Tibial nerve (tissue), 4 donors: ENCODE measurements around the gene RPS6KB1. TPM values are rescaled to one million over a fixed set of nuclear protein-coding genes. Genes with fewer than 3 reads are reported as not detected.
A peak's percentile ranks its signal among the peaks of the same experiment; 100 is the strongest.

Experiments used
- DNase-seq, 2 donors: peaks; one replicate each; pipeline ENCODE4 v3.0.0-alpha.2; 2019; ENCODE audit warnings: low spot score in 2 of 2
- H3K27ac ChIP-seq, 4 donors: fragments of 200-600 bp; sonication (generic) in 3 of 4; one replicate each; pipeline ENCODE4 v1.5.1; 2017 to 2019; ENCODE audit warnings: mild to moderate bottlenecking in 1 of 4
- H3K27me3 ChIP-seq, 2 donors: fragments of 200-600 bp; sonication (generic) in 1 of 2; one replicate each; pipeline versions ENCODE4 v1.5.1 to v1.6.0; 2017 to 2019
- H3K36me3 ChIP-seq, 3 donors: fragments of 200-600 bp; sonication (generic); one replicate each; pipeline ENCODE4 v1.5.1; 2018 to 2019
- H3K4me1 ChIP-seq, 4 donors: fragments of 200-600 bp; sonication (generic) in 3 of 4; one replicate each; pipeline ENCODE4 v1.5.1; 2017 to 2019
- H3K4me3 ChIP-seq, 4 donors: fragments of 200-600 bp; sonication (generic) in 3 of 4; one replicate each; pipeline ENCODE4 v1.5.1; 2017 to 2019; ENCODE audit warnings: mild to moderate bottlenecking in 1 of 4, moderate library complexity in 1 of 4
- H3K9me3 ChIP-seq, 4 donors: fragments of 200-600 bp; sonication (generic) in 3 of 4; one replicate each; pipeline ENCODE4 v1.5.1; 2017 to 2019
- EP300 ChIP-seq, 2 donors: sonication (generic); formaldehyde crosslinking; IDR thresholded peaks; one replicate each; pipeline ENCODE4 v1.6.1; 2017; ENCODE audit warnings: antibody characterized with exemption in 2 of 2, mild to moderate bottlenecking in 1 of 2
- POLR2A ChIP-seq, 2 donors: fragments of 450-650 bp; IDR thresholded peaks; one replicate each; pipeline ENCODE4 v1.6.1; 2017; ENCODE audit warnings: antibody characterized with exemption in 2 of 2, mild to moderate bottlenecking in 2 of 2, moderate library complexity in 2 of 2
- WGBS, 2 donors: methylation state at CpG; one replicate each; pipeline ENCODE4 v1.1.5; 2018; 5-methylcytosine and 5-hydroxymethylcytosine counted together
- total RNA-seq, 4 donors: library from RNA; depleted of rRNA; stranded (reverse); fragments of >200 nt; gene quantifications; one replicate each; pipeline ENCODE4 v1.1.0, GENCODE V29; 2016
- TF ChIP-seq, protein P1 (sequence below), 5 experiments: fragments of 200-600 bp in 3 of 5; fragments of 450-650 bp in 2 of 5; sonication (generic) in 3 of 5; IDR thresholded peaks; one replicate each; pipeline ENCODE4 v1.5.1; 2016 to 2019; ENCODE audit warnings: antibody characterized with exemption in 5 of 5, mild to moderate bottlenecking in 3 of 5, moderate library complexity in 2 of 5

The RPS6KB1 gene
- total RNA-seq, 4 donors from 2014 or later = 33.6 to 48.3 (median 43.2) TPM

DNA sequence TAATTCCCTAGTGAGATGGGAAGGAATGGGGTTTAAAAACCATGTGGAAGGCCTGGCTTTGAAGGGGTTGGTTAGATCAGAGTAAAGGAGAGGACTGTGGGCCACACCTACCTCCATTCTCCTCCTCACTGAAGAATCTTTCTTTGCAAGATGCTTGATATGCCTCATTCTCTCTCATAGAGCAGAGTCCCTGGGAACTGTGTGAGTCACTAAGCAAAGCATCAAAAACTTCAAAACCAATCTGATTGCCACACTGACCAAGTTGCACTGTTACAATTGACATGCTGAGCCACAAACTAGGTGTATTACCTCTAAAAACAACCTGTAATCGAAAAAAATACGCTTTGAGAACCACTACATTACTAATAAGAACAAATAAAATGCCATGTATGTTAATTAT, 2.2 kb upstream of the RPS6KB1 start:
- no peak overlapping the region for H3K4me3 ChIP-seq
- no peaks in the 10 kb centered on the region for H3K27me3 ChIP-seq
- H3K4me1 ChIP-seq = peaks cover 0 to 34% (median 21%) of the 10 kb centered on the region in 4 donors
- H3K9me3 ChIP-seq = no peaks in the 10 kb centered on the region
- TF ChIP-seq POLR2A (IDR thresholded peaks at IDR 0.05) (no peak), EP300 (IDR thresholded peaks at IDR 0.05) (no peak)
- TF ChIP-seq, protein P1, sequence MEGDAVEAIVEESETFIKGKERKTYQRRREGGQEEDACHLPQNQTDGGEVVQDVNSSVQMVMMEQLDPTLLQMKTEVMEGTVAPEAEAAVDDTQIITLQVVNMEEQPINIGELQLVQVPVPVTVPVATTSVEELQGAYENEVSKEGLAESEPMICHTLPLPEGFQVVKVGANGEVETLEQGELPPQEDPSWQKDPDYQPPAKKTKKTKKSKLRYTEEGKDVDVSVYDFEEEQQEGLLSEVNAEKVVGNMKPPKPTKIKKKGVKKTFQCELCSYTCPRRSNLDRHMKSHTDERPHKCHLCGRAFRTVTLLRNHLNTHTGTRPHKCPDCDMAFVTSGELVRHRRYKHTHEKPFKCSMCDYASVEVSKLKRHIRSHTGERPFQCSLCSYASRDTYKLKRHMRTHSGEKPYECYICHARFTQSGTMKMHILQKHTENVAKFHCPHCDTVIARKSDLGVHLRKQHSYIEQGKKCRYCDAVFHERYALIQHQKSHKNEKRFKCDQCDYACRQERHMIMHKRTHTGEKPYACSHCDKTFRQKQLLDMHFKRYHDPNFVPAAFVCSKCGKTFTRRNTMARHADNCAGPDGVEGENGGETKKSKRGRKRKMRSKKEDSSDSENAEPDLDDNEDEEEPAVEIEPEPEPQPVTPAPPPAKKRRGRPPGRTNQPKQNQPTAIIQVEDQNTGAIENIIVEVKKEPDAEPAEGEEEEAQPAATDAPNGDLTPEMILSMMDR (IDR thresholded peaks at IDR 0.05) = no peak
- H3K36me3 ChIP-seq = peaks cover 0 to 44% (median 0%) of the 10 kb centered on the region in 3 donors
- no peak overlapping the region for H3K27ac ChIP-seq
- DNase-seq = no peak
- 91 to 97% methylated on average over 2 of the region's 2 CpGs for WGBS, 2 donors

DNA sequence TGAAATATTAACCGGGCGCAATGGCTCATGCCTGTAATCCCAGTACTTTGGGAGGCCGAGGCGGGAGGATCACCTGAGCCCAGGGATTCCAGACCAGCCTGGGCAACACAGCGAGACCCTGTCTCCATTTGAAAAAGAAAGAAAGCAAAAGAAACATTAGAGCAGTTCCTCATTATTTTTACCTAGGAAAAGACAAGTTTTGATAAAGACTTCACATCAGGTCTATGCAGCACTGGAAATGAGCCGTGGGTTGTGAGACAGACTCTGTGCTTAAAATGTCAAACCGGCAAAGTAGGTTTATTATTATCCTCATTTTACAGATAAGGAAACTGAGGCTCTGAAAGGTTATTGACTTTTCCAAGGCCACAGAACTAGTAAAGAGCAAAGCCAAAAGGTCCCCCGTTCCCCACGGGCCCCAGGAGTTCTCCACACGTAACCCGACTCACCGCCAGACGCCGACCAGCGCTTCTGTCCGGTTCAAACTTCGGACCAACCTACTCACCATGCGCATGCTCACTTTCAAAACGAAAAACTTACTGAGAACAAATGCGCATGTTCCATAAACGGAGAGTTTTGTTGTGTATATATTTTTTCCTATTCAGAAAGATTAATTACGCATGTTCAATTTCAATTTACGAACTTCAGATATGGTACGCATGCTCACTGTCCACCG, 534 bp upstream of the RPS6KB1 start:
- DNase-seq = no peak
- no peaks in the 10 kb centered on the region for H3K27me3 ChIP-seq
- H3K27ac ChIP-seq = peak overlapping the region; percentile 19 to 97 (median 90)
- H3K36me3 ChIP-seq = peaks cover 0 to 34% (median 0%) of the 10 kb centered on the region in 3 donors
- peak overlapping the region; percentile 91 to 100 (median 96) for H3K4me3 ChIP-seq
- no peaks in the 10 kb centered on the region for H3K9me3 ChIP-seq
- 8% methylated on average over 25 of the region's 25 CpGs for WGBS, 2 donors
- no peak for TF ChIP-seq POLR2A (IDR thresholded peaks at IDR 0.05)
- TF ChIP-seq, protein P1 (IDR thresholded peaks at IDR 0.05) = no peak
- TF ChIP-seq EP300 (IDR thresholded peaks at IDR 0.05) = no peak
- peaks cover 0 to 49% (median 21%) of the 10 kb centered on the region in 4 donors for H3K4me1 ChIP-seq

DNA sequence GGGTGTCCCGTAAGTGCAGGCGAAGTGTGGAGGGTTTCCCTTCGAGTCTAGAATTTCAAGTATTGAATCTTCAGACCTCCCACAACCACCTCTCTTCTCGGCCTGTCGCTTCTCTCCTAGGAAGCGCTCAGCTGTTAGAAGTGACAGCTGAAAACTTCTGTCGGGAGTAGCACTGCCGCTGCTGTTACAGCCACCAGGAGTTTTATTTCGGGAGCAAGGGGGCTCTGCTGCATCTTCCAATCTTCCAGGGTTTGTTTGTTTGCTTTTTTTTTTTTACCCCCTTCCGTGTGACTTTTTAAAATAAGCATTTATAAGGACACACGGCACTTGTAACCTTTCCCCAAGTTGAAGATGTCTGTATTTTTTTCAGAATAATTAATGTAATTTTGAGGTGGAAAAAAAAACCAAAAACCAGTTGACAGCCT, 767 bp downstream of the RPS6KB1 start:
- H3K27ac ChIP-seq = peak overlapping the region; percentile 85 to 97 (median 95)
- 1 to 3% methylated on average over 11 of the region's 11 CpGs for WGBS, 2 donors
- TF ChIP-seq POLR2A (IDR thresholded peaks at IDR 0.05) = no peak
- H3K4me3 ChIP-seq = peak overlapping the region; percentile 91 to 100 (median 96)
- H3K4me1 ChIP-seq = peaks cover 0 to 59% (median 21%) of the 10 kb centered on the region in 4 donors
- DNase-seq = no peak
- no peaks in the 10 kb centered on the region for H3K27me3 ChIP-seq
- H3K9me3 ChIP-seq = no peaks in the 10 kb centered on the region
- H3K36me3 ChIP-seq = peaks cover 0 to 21% (median 0%) of the 10 kb centered on the region in 3 donors

DNA sequence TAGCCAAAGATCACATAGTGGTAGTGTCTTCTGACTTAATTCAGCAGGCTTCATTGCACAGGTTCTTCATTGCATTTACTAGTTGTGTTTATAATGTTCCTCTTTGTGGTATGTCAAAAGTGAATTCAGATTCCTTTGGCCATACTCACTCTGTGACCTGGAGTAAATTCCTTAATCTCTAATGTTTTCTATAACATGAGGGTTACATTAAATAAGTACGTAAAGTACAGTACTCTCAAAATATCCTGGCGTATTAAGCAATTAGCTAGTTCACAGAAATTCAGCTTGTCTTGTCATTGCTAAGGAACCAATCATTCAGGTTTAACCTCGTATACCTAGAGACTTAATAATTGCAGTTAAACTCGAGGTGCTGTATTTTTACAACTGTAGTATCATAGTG, 4.2 kb downstream of the RPS6KB1 start:
- peaks cover 0 to 52% (median 9%) of the 10 kb centered on the region in 4 donors for H3K4me1 ChIP-seq
- H3K4me3 ChIP-seq = no peak overlapping the region
- no peak overlapping the region for H3K27ac ChIP-seq
- no peaks in the 10 kb centered on the region for H3K27me3 ChIP-seq
- no peaks in the 10 kb centered on the region for H3K9me3 ChIP-seq
- no peak for DNase-seq
- no peak for TF ChIP-seq POLR2A (IDR thresholded peaks at IDR 0.05)
- TF ChIP-seq EP300 (IDR thresholded peaks at IDR 0.05) = no peak
- peaks cover 0 to 11% (median 0%) of the 10 kb centered on the region in 3 donors for H3K36me3 ChIP-seq
- 86 to 89% methylated on average over 4 of the region's 4 CpGs for WGBS, 2 donors

DNA sequence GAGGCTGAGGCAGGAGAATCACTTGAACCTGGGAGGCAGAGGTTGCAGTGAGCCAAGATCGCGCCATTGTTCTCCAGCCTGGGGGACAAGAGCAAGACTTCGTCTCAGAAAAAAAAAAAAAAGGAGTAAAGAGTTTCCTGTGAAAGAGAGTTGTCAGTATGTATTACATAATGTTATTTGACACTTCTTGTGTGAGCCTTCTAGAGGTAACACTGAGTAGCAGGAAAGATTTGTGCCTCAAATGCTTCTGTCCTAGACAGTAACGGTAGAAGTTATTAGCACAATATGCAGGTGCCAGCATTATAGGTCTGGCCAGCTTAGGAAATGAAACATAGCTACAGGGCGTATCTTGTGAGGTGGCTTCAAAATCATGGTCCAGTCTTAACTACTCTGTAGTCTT, 6.2 kb downstream of the RPS6KB1 start:
- peaks cover 0 to 47% (median 6%) of the 10 kb centered on the region in 4 donors for H3K4me1 ChIP-seq
- no peak for DNase-seq
- TF ChIP-seq, protein P1 (IDR thresholded peaks at IDR 0.05) = no peak
- TF ChIP-seq EP300 (IDR thresholded peaks at IDR 0.05) = no peak
- TF ChIP-seq POLR2A (IDR thresholded peaks at IDR 0.05) = no peak
- no peak overlapping the region for H3K4me3 ChIP-seq
- no peaks in the 10 kb centered on the region for H3K9me3 ChIP-seq
- no peaks in the 10 kb centered on the region for H3K27me3 ChIP-seq
- peaks cover 0 to 11% (median 0%) of the 10 kb centered on the region in 3 donors for H3K36me3 ChIP-seq
- WGBS, 2 donors = 73 to 80% methylated on average over 5 of the region's 5 CpGs
- H3K27ac ChIP-seq = no peak overlapping the region

DNA sequence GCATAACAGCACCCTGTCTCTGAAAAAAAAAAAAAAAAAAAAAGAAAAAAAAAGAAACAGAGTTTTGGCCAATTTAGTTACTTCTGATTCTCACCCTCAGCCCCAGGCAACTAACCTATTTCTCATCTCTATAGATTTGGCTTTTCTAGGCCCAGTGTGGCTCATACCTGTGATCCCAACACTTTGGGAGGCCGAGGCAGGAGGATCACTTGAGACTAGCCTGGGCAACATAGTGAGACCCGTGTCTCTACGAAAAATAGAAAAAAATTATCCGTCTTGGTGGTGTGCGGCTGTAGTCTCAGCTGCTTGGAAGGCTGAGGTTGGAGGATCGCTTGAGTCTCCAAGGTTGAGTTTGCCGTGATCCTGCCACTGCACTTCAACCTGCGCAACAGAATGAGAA, 8.7 kb downstream of the RPS6KB1 start:
- TF ChIP-seq EP300 (IDR thresholded peaks at IDR 0.05) = no peak
- TF ChIP-seq, protein P1 (IDR thresholded peaks at IDR 0.05) = no peak
- no peak for TF ChIP-seq POLR2A (IDR thresholded peaks at IDR 0.05)
- Histone ChIP-seq H3K36me3 (peaks cover 0 to 6% (median 0%) of the 10 kb centered on the region in 3 donors), H3K27me3 (no peaks in the 10 kb centered on the region), H3K4me1 (peaks cover 0 to 27% (median 0%) of the 10 kb centered on the region in 4 donors), H3K4me3 (no peak overlapping the region), H3K9me3 (no peaks in the 10 kb centered on the region), H3K27ac (no peak overlapping the region)
- DNase-seq = no peak
- WGBS, 2 donors = 96 to 97% methylated on average over 8 of the region's 8 CpGs
